ENCODE results near the gene GABRB3. TPM values are rescaled to one million over a fixed set of nuclear protein-coding genes. Genes with fewer than 3 reads are reported as not detected.

The GABRB3 gene
- total and polyA plus RNA-seq, 10 donors = 0.09 to 7.0 (median 1.2) TPM

Other genes with a start within 250 kb of the GABRB3 start
- under 1 TPM in 1 of 7 donors, not detected in 6; 0.85 TPM for gene GABRA5, start 94.0 kb upstream of the GABRB3 start, total RNA-seq
- gene GABRA5, start 94.0 kb upstream of the GABRB3 start, polyA plus RNA-seq = under 1 TPM in 2 of 3 donors, not detected in 1; 0.02 to 0.04 TPM
- 10 to 100 TPM in 1 of 7 donors, 1 to 10 TPM in 5, under 1 TPM in 1; 0.56 to 19.6 (median 1.9) TPM for gene GABRG3, start 198.1 kb upstream of the GABRB3 start, total RNA-seq
- gene GABRG3, start 198.1 kb upstream of the GABRB3 start, polyA plus RNA-seq = under 1 TPM; 0.14 to 0.22 (median 0.17) TPM

Data from spleen (tissue), 10 donors.